D721Med (cell line): ENCODE results near the gene TUBG2.

Experiments used
- DNase-seq: peaks from one replicate; pipeline ENCODE4 v3.0.0; 2011; ENCODE audit warnings: low spot score; ENCODE audit not compliant: insufficient read length
- FAIRE-seq: peaks from 2 replicates; lab custom pipeline; 2011; peaks lifted over from hg19 to GRCh38; lab: Jason Lieb, UNC
- CTCF ChIP-seq: IDR thresholded peaks from 2 replicates; pipeline ENCODE4 v1.5.1; 2012; ENCODE audit warnings: mild to moderate bottlenecking, control low read depth; ENCODE audit not compliant: insufficient read depth; ENCODE audit errors: missing control alignments

Gene TUBG2

GRCh38 chr17:42672038-42672437 is 13.0 kb downstream of the TUBG2 start:
- TF ChIP-seq CTCF = no peak
- DNase-seq (no peak), FAIRE-seq (no peak)

- no peak for FAIRE-seq
- no peak for TF ChIP-seq CTCF
- no peak for DNase-seq
Observed at GRCh38 chr17:42673266-42673884, 14.3 kb downstream of the TUBG2 start.

- FAIRE-seq = no peak
- TF ChIP-seq CTCF = peak; percentile 41
- no peak for DNase-seq
Observed at GRCh38 chr17:42673885-42674754, 15.0 kb downstream of the TUBG2 start.

- DNase-seq (no peak), FAIRE-seq (no peak)
- no peak for TF ChIP-seq CTCF
Observed at GRCh38 chr17:42674755-42675347, 15.8 kb downstream of the TUBG2 start.

- no peak for FAIRE-seq
- DNase-seq = no peak
- no peak for TF ChIP-seq CTCF
Observed at GRCh38 chr17:42675348-42675964, 16.4 kb downstream of the TUBG2 start.

- DNase-seq = no peak
- FAIRE-seq = no peak
- no peak for TF ChIP-seq CTCF
Observed at GRCh38 chr17:42675965-42676423, 16.9 kb downstream of the TUBG2 start.
